GM21381 (cell line): Measurements from ENCODE around the gene CORO1C.
"Not testable (repeated sequence)": the region's sequence is repeated elsewhere in the genome, so short reads cannot be mapped to it uniquely, and the experiment has no call there.

Source experiments
- ATAC-seq: cut with Tn5 transposase; IDR thresholded peaks from one replicate; pipeline ENCODE4 v1.9.1; 2021; ENCODE audit warnings: mild to moderate bottlenecking, moderate library complexity; ENCODE audit not compliant: unreplicated experiment

CORO1C gene

DNA sequence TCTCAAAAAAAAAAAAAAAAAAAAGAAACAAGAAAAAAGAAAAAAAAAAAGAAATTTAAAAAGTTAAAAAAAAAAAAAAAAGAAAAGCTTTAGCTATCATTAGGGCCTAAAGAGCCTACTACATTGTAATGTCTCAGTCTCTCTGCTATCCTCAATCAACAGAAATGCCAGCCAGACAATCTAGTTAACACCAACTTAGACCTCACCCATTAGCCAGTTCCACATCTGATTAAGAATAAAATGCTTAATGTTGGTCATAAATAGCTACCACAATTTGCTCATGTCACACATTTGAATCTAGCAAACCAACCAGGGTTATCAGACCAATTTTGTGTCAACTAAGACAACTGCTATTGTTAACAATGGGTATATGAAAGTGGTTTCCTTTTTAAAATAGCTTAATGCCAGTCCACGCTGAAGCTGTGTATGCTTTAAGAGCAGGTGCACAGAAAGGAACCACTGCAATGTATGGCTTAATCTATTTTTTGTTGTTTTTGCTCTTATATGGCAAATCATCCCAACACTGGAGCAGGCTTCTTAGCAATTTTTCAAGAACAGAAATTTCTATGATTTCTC lies 52.1 kb downstream of the CORO1C start:
- no peak for ATAC-seq

DNA sequence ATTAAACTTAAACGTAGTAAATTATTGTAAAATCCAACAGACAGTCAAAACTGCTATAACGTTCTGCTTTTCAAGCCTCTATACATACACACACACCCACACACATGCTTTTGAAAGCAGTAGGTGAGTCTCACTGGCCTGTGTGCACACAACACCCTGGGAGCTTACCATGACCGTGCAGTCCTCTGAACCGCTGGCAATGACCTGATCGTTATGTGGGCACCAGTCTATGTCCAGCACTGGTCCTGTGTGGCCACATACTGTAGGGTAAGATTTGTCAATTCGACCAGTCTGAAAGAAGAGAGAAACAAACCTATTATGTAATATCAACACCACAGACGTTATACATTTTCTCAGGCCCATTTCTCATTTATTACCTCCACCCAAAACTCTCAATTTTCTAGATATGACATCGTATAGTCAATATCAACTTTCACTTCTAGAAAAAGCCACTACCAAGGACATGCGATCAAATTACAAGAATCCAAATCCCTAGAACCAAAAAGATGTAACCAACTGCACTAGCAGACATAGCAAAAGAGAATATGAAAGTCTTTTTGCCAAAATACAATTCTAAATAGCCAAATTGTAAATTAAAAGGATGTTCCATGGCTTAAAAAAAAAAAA lies 53.1 kb downstream of the CORO1C start:
- no peak for ATAC-seq

DNA sequence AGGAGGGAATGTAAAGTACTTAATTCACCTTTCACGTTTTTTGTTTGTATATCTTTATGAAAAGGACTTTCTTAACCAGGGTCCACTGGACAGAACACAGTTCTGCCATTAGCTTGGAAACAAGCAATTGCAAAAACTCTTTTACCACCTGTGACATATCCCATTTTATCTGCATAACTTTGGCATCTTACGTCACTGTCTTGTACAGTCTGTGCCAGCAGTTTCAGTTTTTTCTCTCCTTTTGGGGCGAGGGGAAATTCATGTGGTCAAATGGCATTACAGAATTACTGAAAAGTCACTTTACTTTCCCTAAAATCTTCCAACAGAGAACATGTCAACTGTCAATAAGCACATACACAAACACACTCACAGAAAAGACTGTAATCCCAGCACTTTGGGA lies 53.9 kb downstream of the CORO1C start:
- no peak for ATAC-seq

DNA sequence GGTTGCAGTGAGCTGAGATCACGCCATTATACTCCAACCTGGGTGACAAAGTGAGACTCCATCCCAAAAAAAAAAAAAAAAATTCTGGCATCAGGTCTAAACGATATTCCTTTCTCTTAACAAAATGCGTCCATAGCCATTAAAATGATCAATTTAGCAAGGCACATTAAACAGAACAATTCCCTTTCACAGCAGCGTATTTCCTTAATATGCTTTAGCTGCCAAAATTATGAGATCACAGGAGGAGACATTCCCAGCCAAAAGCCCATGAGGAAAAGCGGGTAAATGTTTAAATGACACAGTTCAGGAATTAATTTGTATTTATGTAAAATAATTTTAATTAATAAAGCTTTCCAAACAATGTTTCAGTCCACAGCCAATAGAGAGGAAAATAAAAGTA lies 54.6 kb downstream of the CORO1C start:
- ATAC-seq = no peak

DNA sequence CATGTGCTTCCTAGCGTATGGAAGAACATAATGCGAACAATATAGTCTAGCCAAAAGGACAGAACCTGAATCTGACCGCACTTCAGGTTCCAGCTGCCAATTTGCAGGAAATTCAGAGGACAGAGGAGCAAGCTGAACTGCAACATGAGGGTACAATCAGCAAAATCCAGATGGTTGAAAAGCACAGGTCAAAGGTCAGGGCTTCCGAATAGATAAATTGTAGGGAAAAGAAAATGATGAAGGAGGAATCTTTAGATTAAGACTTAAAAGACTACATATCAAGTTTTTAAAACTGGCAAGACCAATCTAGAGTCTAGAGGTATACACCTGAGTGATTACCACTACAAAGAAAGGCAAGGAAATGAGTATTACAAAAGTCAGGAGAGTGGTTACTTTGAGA lies 55.5 kb downstream of the CORO1C start:
- ATAC-seq = no peak

DNA sequence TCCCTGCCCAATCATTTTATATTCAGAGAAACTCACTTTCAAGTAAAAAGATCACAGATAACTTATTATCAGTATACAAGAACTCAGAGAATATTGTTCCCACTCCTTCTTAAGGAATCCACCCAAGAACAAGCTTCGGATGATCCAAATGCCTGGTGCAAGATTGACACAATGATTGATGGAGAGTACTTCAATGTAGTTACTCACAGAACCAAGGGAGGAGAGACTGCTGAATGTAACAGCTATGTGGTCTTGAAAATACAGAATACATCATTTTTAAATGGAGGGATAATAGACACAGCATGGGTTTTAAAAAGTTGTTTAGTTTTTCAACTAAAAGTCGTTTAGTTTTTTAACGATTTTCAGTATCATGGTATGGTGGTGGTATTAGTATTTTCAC lies 59.3 kb downstream of the CORO1C start:
- ATAC-seq = no peak

DNA sequence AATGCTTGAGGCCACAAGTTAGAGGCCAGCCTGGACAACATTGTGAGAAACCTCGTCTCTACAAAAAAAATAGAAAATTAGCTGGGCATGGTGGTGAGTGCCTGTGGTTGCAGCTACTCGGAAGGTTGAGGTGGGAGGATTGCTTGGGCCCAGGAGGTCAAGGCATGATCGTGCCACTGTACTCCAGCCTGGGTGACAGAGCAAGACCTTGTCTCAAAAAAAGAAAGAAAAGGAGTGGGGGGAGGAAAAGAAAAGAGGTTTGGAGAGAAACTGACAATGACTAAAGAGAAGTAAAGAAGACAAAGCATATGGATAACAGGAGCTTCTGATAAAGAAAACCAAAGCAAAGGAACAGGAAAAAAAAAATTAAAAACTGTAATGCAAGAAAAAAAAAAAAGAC lies 60.2 kb downstream of the CORO1C start:
- ATAC-seq = no peak

DNA sequence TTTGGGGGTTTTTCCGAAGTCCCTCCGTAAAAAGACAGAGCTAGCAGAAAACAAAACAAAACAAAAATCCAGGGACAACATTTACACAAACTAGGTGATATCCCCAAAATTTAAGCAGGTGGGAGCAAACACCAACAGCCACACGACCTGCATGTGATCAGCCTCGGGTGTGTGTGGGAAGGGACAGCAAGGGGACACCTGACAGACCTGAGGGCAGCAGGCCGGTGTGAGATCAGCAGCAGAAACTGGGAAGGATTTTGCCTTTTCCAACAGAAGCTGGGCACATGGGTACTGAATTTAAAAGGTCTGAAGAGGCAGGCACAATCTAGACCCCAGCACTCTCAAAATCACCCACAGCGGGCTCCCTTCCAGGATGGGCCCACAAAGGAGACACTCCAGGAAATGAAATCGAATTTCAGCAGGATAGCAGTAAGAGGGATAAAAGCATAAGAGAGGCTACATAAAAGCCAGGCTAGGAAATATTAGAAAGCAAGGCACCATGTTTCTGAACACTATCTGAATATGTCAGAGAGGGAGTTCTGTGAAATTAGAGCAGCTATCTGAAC lies 61.2 kb downstream of the CORO1C start:
- no peak for ATAC-seq

DNA sequence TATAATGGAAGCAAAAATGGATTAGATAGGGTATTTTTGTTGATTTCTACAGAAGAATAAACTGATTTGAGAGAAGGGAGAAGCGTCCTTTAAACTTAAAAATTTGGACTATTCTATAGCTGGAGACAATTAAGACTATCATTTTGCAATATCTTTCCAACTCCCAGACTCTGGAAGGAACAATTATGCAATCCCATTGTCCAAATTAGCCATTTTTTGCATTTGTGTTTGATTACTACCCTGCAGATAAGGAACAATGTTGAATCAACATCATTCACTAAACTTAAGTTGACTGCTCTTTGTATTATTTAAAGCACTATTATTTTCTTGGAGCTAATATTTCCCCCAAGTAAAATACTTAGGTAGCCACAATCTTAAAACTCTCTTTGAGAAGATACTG lies 62.8 kb downstream of the CORO1C start:
- no peak for ATAC-seq

DNA sequence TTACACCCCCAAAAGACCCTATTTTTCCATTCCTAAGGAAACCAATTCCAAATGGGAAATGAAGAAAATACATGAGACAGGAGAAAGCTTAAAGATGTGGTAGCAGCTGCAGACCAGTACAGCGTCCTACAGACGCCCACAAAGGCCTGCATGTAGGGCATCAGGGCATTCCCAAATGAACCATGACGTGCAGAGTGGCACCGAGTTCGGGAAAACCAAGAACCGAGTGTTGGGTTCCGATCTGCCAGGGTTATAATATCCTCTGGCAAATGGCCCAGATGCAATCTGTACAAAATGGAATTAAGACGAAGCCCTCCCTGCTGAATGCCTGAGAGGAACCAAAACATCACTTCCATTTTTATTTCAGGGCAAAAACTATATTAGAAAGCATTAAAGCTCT lies 63.3 kb downstream of the CORO1C start:
- ATAC-seq = no peak

DNA sequence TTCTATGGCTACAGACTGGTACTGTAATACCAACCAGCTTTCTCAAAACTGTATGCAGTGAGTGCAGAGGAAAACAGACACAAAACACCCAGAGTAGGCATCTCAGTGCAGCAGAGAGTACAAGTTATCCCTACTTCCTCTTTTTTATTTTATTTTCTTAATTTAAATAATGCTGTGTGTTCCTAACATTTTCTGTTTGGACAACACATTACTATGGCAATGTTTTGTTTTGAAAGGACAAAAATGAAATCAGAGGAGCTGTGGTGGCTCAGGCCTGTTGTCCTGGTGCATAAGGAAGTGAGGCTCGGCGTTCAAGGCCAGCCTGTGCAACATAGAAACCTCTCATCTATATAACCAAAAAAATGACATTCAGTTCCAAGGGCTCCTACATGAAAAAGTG lies 64.0 kb downstream of the CORO1C start:
- ATAC-seq = no peak

DNA sequence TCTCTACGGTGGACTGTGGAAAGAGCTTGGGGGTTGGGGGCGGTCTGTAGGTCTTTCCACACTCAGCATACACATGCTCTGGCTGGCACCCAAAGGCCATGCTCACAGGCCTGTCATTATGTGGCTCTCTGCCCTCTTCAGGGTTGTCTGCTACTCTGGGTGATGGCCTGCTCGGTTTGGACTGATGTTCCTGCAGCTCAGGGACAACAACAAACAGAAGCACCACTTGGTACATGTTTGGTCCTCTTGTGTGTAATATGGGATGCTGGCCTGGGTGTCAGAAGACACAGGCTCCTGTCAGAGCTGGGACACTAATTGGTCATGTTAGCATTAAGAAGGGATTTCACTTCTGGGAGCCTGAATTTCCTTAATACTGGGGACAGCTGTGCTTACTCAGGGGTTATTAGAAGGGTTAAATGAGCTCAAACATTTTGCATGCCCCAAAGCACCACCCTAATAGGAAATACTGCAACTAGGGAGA lies 64.9 kb downstream of the CORO1C start:
- no peak for ATAC-seq

DNA sequence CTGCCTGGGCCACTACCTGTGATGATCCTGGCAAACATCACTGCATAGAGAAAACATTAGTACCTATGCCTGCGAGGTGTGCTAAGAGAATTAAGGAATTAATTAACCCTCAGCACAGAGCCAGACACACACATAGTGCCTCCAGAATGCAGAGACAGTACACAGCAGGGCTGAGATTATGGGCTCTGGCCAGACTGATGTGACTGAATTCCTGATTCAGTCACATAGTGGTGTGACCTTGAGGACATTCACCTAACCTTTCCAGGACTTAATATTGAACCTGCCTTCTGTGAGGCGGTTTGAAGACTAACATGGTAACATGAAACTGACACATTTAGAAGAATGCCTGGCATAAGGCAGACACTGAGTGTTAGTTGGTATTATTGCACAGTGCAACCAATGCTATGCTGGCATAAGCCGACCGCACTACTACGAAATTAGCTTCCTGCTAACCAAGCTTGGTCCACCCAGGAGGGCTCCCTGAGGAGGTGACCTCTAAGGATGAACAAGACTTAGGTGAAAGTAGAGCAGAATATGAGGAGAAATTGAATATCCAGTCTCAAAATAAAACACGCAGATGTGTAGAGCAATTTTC lies 65.6 kb downstream of the CORO1C start:
- no peak for ATAC-seq

DNA sequence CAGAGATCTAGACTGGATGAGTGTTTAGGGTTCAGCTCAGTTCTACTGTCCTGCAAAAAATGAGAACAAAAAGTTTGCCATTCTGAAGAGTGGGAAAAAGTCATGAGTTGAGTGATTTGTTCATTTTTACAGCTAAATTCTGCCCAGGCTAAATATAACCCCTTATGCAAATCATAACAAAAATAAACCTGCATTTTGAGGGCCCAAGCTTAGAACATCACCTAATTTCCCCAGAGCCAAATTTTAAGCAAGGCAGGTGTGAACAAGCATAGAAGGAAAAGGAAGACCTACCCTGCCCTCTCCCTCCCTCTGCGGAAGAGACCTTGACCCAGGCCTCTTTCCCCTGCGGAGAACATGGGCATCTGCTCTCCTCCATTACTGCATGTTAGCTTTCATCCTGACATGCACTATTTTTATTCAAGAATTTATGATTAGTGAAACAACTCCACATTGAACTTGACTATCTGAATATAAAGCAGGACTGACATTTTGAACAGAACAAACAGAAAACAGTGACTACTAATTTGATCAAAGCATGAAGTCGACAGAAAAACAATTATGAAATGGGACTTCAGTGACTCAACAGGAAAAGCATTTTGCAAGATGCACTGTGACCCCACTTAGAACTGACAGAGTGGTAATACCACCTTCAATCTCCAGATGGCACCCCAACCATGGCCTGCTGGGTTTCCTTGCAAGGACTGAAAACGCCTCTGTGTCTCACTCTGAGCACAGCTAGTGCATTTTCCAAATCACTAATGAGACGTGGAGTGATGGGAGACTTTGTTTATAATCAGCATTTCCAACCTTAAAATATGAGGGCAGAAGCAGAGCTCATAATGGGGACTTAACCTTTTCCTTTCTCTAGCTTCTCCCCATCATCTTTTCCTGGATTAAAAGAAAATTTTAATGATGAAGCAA lies 66.7 kb downstream of the CORO1C start:
- ATAC-seq = peak; percentile 74

DNA sequence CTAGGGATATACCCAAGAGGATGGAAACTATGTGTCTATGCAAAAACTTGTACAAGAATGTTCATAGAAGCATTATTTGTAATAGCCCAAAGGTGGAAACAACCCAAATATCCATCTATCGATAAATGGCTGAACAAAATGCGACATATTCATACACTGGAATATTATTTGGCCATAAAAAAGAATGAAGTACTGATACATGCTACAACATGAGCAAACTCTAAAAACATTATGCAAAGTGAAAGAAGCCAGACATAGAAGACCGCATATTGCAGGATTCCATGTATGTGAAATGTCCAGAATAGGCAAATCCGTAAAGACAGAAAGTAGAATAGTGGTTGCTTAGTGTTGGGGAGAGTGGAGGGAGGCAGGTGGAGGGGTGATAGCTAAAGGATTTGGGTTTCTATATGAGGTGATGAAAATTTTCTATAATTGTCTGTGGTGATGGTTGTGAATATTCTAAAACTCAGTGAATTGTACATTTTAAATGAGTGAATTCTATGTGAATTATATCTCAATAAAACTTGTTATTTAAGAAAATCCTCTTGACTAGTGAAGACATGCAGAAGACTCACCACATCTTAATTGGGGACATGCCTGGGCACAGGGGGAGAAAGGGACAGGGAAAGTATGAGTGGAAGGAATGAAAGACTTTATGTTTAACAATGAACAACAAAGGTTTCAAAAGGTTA lies 67.8 kb downstream of the CORO1C start:
- no peak for ATAC-seq

DNA sequence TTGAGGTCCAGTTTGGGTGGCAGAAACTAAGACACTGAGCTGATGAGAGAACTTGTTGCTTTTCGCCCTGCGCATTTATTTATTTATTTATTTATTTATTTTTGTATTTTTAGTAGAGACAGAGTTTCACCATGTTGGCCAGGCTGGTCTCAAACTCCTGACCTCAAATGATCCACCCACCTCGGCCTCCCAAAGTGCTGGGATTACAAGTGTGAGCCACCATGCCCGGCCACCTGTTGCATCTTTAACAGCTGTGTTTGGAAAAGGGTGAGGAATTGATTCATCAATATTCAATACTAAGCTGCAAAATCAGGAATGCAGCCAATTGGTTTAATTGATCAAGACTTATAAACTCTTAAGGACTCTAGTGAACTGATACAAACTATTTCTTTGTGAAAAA lies 73.2 kb downstream of the CORO1C start:
- not testable (repeated sequence) for ATAC-seq

DNA sequence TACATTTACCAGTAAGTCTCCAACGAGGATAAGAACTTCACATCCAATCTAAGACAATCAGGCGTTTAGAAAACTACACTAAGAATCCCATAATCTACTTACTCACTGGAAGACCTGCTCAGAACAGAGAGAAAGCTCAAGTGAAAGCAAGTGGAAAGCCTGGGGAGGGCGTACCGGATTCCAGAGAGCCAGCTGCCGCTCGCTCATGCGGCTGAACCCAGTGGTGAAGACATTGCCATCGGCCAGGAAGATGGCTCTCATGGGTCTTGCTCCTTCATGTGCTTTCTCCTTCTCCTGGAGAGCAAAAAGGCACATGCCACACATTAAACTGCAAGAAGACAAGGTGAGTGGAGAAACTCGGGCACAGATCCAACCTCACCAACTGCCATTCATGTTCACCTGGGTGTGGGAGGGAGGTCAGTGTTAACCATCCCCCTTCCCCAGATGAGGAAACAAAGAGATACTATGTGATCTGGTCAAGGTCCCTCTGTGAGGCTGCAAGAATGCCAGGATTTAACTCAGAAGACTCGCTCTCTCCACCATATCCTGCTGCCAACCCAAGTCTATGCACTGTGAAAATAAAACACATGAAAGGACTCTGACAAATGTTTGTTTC lies 74.1 kb downstream of the CORO1C start:
- ATAC-seq = no peak

DNA sequence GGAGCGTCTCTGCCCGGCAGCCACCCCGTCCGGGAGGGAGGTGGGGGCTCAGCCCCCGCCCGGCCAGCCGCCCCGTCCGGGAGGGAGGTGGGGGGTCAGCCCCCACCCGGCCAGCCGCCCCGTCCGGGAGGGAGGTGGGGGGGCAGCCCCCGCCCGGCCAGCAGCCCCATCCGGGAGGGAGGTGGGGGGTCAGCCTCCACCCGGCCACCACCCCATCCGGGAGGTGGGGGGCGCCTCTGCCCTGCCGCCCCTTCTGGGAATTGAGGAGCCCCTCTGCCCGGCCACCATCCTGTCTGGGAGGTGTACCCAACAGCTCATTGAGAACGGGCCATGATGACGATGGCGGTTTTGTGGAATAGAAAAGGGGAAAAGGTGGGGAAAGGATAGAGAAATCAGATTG lies 75.1 kb downstream of the CORO1C start:
- ATAC-seq = not testable (repeated sequence)

DNA sequence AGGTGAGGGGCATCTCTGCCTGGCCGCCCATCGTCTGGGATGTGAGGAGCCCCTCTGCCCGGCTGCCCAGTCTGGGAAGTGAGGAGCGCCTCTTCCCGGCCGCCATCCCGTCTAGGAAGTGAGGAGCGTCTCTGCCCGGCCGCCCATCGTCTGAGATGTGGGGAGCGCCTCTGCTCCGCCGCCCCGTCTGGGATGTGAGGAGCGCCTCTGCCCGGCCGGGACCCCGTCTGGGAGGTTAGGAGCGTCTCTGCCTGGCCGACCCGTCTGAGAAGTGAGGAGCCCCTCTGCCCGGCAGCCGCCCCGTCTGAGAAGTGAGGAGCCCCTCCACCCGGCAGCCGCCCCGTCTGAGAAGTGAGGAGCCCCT lies 75.5 kb downstream of the CORO1C start:
- not testable (repeated sequence) for ATAC-seq

DNA sequence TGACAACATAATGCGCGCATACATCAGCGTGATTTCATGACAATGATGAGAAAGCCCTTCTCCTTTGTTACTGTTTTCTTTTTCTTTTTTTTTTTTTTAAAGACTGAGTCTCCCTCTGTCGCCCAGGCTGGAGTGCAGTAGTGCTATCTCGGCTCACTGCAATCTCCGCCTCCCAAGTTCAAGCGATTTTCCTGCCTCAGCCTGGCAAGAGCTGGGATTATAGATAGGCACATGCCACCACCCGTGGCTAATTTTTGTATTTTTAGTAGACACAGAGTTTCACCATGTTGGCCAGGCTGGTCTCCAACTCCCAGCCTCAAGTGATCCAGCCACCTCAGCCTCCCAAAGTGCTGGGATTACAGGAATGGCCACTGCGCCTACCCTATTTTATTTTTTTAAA lies 76.7 kb downstream of the CORO1C start:
- not testable (repeated sequence) for ATAC-seq
